H9 (cell line): ENCODE data around the gene ELAC2. TPM values are rescaled to one million over a fixed set of nuclear protein-coding genes. Genes with fewer than 3 reads are reported as not detected.

Experiments used
- DNase-seq: peaks from one replicate; pipeline ENCODE4 v3.0.0-alpha.2; 2017
- H2AFZ ChIP-seq: one replicate; pipeline ENCODE4 v1.6.1; 2013; ENCODE audit warnings: mild to moderate bottlenecking, low read length, control low read depth, moderate library complexity
- H2AK5ac ChIP-seq: 2 replicates; pipeline ENCODE4 v1.6.1; 2013; ENCODE audit warnings: low read length, control low read depth, mixed read lengths; ENCODE audit not compliant: insufficient read length
- H2BK120ac ChIP-seq: one replicate; pipeline ENCODE4 v1.6.1; 2013; ENCODE audit warnings: low read depth, mild to moderate bottlenecking, low read length, control low read depth, inconsistent platforms; ENCODE audit not compliant: poor library complexity, severe bottlenecking
- H2BK12ac ChIP-seq: 2 replicates; pipeline ENCODE4 v1.6.1; 2013; ENCODE audit warnings: low read length, control low read depth, mixed read lengths, low read depth; ENCODE audit not compliant: insufficient read length
- H2BK15ac ChIP-seq: 2 replicates; pipeline ENCODE4 v1.6.1; 2013; ENCODE audit warnings: low read depth, low read length, control low read depth
- H2BK20ac ChIP-seq: one replicate; pipeline ENCODE4 v1.6.1; 2013; ENCODE audit warnings: low read depth, mild to moderate bottlenecking, low read length, control low read depth, inconsistent platforms; ENCODE audit not compliant: poor library complexity, severe bottlenecking
- H2BK5ac ChIP-seq: 2 replicates; pipeline ENCODE4 v1.6.1; 2013; ENCODE audit warnings: low read length, control low read depth, mixed read lengths; ENCODE audit not compliant: insufficient read length
- H3K14ac ChIP-seq: 2 replicates; pipeline ENCODE4 v1.6.1; 2013; ENCODE audit warnings: low read length, control low read depth; ENCODE audit not compliant: insufficient read depth
- H3K18ac ChIP-seq: 2 replicates; pipeline ENCODE4 v1.6.1; 2013; ENCODE audit warnings: low read depth, mild to moderate bottlenecking, mixed read lengths, low read length, control low read depth; ENCODE audit not compliant: insufficient read length
- H3K23ac ChIP-seq: 2 replicates; pipeline ENCODE4 v1.6.1; 2013; ENCODE audit warnings: low read length, control low read depth, mixed read lengths, low read depth; ENCODE audit not compliant: insufficient read length
- H3K23me2 ChIP-seq: 2 replicates; pipeline ENCODE4 v1.6.1; 2013; ENCODE audit warnings: low read depth, mild to moderate bottlenecking, mixed read lengths, low read length, control low read depth; ENCODE audit not compliant: insufficient read length, poor library complexity, severe bottlenecking
- H3K27ac ChIP-seq: 2 replicates; pipeline ENCODE4 v1.5.1; 2013; ENCODE audit warnings: low read length, control low read depth, mixed read lengths, low read depth; ENCODE audit not compliant: insufficient read length
- H3K27me3 ChIP-seq: 2 replicates; pipeline ENCODE4 v1.6.1; 2013; ENCODE audit warnings: low read length, control low read depth, inconsistent platforms; ENCODE audit not compliant: insufficient read depth
- H3K4ac ChIP-seq: 2 replicates; pipeline ENCODE4 v1.6.1; 2013; ENCODE audit warnings: low read depth, mild to moderate bottlenecking, control low read depth, inconsistent platforms, low read length, moderate library complexity
- H3K4me1 ChIP-seq: 2 replicates; pipeline ENCODE4 v1.6.1; 2013; ENCODE audit warnings: low read length, control low read depth, inconsistent platforms; ENCODE audit not compliant: insufficient read depth
- H3K4me2 ChIP-seq: 2 replicates; pipeline ENCODE4 v1.6.1; 2013; ENCODE audit warnings: low read length, control low read depth, mixed read lengths; ENCODE audit not compliant: insufficient read length, insufficient read depth
- H3K56ac ChIP-seq: 2 replicates; pipeline ENCODE4 v1.6.1; 2013; ENCODE audit warnings: low read depth, mild to moderate bottlenecking, mixed read lengths, low read length, control low read depth; ENCODE audit not compliant: insufficient read length
- H3K79me1 ChIP-seq: 2 replicates; pipeline ENCODE4 v1.6.1; 2013; ENCODE audit warnings: low read depth, mild to moderate bottlenecking, moderate library complexity, low read length, control low read depth, inconsistent platforms; ENCODE audit not compliant: insufficient read depth, poor library complexity, severe bottlenecking
- H3K79me2 ChIP-seq: 2 replicates; pipeline ENCODE4 v1.6.1; 2013; ENCODE audit warnings: low read length, control low read depth, inconsistent platforms; ENCODE audit not compliant: insufficient read depth
- H3K9ac ChIP-seq: 2 replicates; pipeline ENCODE4 v1.6.1; 2013; ENCODE audit warnings: low read length, control low read depth, mixed read lengths; ENCODE audit not compliant: insufficient read length; ENCODE audit errors: extremely low read depth
- H3K9me3 ChIP-seq: one replicate; pipeline ENCODE4 v1.6.1; 2013; ENCODE audit warnings: low read depth, low read length, inconsistent platforms; ENCODE audit not compliant: control insufficient read depth
- H3T11ph ChIP-seq: one replicate; pipeline ENCODE4 v1.6.1; 2013; ENCODE audit warnings: mild to moderate bottlenecking, low read length, control low read depth, inconsistent platforms
- H4K20me1 ChIP-seq: one replicate; pipeline ENCODE4 v1.6.1; 2013; ENCODE audit not compliant: control insufficient read depth, insufficient read length, insufficient read depth
- H4K5ac ChIP-seq: 2 replicates; pipeline ENCODE4 v1.6.1; 2013; ENCODE audit warnings: low read depth, mild to moderate bottlenecking, mixed read lengths, low read length, control low read depth; ENCODE audit not compliant: insufficient read length
- H4K8ac ChIP-seq: replicated peaks from 2 replicates; pipeline ENCODE4 v1.6.1; 2013; ENCODE audit warnings: low read length, control low read depth, mixed read lengths, low read depth; ENCODE audit not compliant: insufficient read length
- H4K91ac ChIP-seq: 2 replicates; pipeline ENCODE4 v1.6.1; 2013; ENCODE audit warnings: low read depth, mild to moderate bottlenecking, moderate library complexity, mixed read lengths, low read length, control low read depth; ENCODE audit not compliant: insufficient read length
- H3K27ac Mint-ChIP-seq, 3 experiments: 2 replicates in 2 of 3; 3 replicates in 1 of 3; pipeline ENCODE4 v1.8.0; 2020 to 2021; ENCODE audit warnings: mixed read lengths in 3 of 3, mild to moderate bottlenecking in 1 of 3, moderate library complexity in 1 of 3
- H3K27me3 Mint-ChIP-seq: 2 replicates; pipeline ENCODE4 v1.8.0; 2021; ENCODE audit warnings: low read depth, mild to moderate bottlenecking, moderate library complexity, mixed read lengths
- H3K36me3 Mint-ChIP-seq, 3 experiments: 2 replicates in 2 of 3; 3 replicates in 1 of 3; pipeline ENCODE4 v1.8.0; 2020 to 2021; ENCODE audit warnings: low read depth in 3 of 3, mixed read lengths in 3 of 3; ENCODE audit not compliant: insufficient read depth in 1 of 3
- H3K4me1 Mint-ChIP-seq, 2 experiments: 2 replicates each; pipeline ENCODE4 v1.8.0; 2020; ENCODE audit warnings: mixed read lengths in 2 of 2
- H3K4me3 Mint-ChIP-seq, 2 experiments: 2 replicates in 1 of 2; 3 replicates in 1 of 2; pipeline ENCODE4 v1.8.0; 2020 to 2021; ENCODE audit warnings: mild to moderate bottlenecking in 2 of 2, mixed read lengths in 2 of 2, moderate library complexity in 1 of 2
- H3K9me3 Mint-ChIP-seq, 2 experiments: 2 replicates in 1 of 2; 3 replicates in 1 of 2; pipeline ENCODE4 v1.8.0; 2020; ENCODE audit warnings: mild to moderate bottlenecking in 2 of 2, mixed read lengths in 2 of 2, moderate library complexity in 1 of 2
- WGBS: extraction: QIAGEN DNeasy Blood & Tissue Kit; methylation state at CpG from one replicate; pipeline ENCODE4 v1.1.7; 2013; ENCODE audit warnings: missing lambda C conversion rate, low lambda C conversion rate, mixed read lengths; ENCODE audit not compliant: insufficient read length; ENCODE audit errors: extremely low coverage; 5-methylcytosine and 5-hydroxymethylcytosine counted together
- total RNA-seq: library from RNA; stranded (reverse); gene quantifications from 2 replicates; pipeline ENCODE4 v1.2.1, GENCODE V29; 2021
- TF ChIP-seq, protein P1 (sequence below): fragments of 200-600 bp; sonication (generic); conservative IDR thresholded peaks from 3 replicates; pipeline ENCODE4 v1.8.0; 2021; ENCODE audit warnings: antibody characterized with exemption, mild to moderate bottlenecking

The ELAC2 gene
- total RNA-seq, 1 experiment from 2014 or later, result 90.7 TPM

DNA sequence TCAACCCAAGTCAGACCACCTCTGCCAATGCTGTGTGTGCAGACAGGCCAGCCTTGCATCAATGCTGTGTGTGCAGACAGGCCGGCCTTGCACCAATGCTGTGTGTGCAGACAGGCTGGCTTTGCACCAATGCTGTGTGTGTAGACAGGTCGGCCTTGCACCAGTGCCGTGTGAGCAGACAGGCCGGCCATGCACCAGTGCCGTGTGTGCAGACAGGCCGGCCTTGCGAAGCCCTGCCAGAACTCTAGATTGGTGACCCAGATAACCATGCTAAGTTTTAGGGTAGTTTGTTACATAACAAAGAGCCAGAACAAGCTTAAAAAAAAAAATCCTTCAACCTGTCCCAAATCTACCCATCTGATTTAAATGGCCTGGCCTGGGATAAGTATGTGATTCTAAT is 54.3 kb downstream of the ELAC2 start:
- DNase-seq, result no peak
- Histone ChIP-seq H3K27ac (no peak overlapping the region), H3K9me3 (no peaks in the 10 kb centered on the region), H2BK12ac (no peak overlapping the region), H4K8ac (no peak overlapping the region), H3K18ac (no peak overlapping the region), H4K20me1 (no peaks in the 10 kb centered on the region), H3K79me1 (no peaks in the 10 kb centered on the region), H3K56ac (no peak overlapping the region), H3K79me2 (no peaks in the 10 kb centered on the region), H2BK20ac (no peak overlapping the region), H3T11ph (no peak overlapping the region), H3K4me1 (0 out of 2 replicates have a peak, but pooled peaks cover 4% of the 10 kb centered on the region), H2BK5ac (no peak overlapping the region), H3K23ac (no peak overlapping the region), H3K4ac (no peak overlapping the region), H3K27me3 (no peaks in the 10 kb centered on the region), H2BK120ac (no peak overlapping the region), H4K5ac (no peak overlapping the region), H3K23me2 (no peaks in the 10 kb centered on the region), H4K91ac (no peak overlapping the region), H2BK15ac (no peak overlapping the region), H3K14ac (no peak overlapping the region), H3K9ac (no peak overlapping the region), H3K4me2 (no peak overlapping the region), H2AFZ (no peak overlapping the region), H2AK5ac (no peak overlapping the region)
- Mint-ChIP-seq H3K4me1 (peaks cover 6 to 10% of the 10 kb centered on the region in 2 experiments), H3K27ac (no peak overlapping the region), H3K36me3 (peaks cover 0 to 18% (median 17%) of the 10 kb centered on the region in 3 experiments), H3K9me3 (no peaks in the 10 kb centered on the region; a peak in 1 of 5 replicates), H3K4me3 (no peak overlapping the region), H3K27me3 (no peaks in the 10 kb centered on the region)
- TF ChIP-seq, protein P1, sequence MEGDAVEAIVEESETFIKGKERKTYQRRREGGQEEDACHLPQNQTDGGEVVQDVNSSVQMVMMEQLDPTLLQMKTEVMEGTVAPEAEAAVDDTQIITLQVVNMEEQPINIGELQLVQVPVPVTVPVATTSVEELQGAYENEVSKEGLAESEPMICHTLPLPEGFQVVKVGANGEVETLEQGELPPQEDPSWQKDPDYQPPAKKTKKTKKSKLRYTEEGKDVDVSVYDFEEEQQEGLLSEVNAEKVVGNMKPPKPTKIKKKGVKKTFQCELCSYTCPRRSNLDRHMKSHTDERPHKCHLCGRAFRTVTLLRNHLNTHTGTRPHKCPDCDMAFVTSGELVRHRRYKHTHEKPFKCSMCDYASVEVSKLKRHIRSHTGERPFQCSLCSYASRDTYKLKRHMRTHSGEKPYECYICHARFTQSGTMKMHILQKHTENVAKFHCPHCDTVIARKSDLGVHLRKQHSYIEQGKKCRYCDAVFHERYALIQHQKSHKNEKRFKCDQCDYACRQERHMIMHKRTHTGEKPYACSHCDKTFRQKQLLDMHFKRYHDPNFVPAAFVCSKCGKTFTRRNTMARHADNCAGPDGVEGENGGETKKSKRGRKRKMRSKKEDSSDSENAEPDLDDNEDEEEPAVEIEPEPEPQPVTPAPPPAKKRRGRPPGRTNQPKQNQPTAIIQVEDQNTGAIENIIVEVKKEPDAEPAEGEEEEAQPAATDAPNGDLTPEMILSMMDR, result no peak
- no CpG with 5 or more reads among the region's 7 CpGs for WGBS
